ENCODE data around the gene MEI4.

Gene MEI4

GRCh38 chr6:77778527-77778926 lies 125.7 kb downstream of the MEI4 start:
- TF ChIP-seq CTCF (IDR thresholded peaks at IDR 0.05; ENCODE audit: insufficient read depth, low read length, missing control alignments): no peak
- CTCF ChIA-PET: no interaction called here
- no peak overlapping the region for H3K4me3 ChIP-seq (ENCODE audit: low read depth, low read length)
- POLR2A ChIA-PET: no interaction called here
- DNase-seq (ENCODE audit: low read depth, low spot score): no peak

GRCh38 chr6:77786935-77787629 lies 134.2 kb downstream of the MEI4 start:
- CTCF ChIA-PET: no interaction called here
- DNase-seq (ENCODE audit: low read depth, low spot score): no peak
- H3K4me3 ChIP-seq (ENCODE audit: low read depth, low read length): no peak overlapping the region
- POLR2A ChIA-PET: no interaction called here
- TF ChIP-seq CTCF (IDR thresholded peaks at IDR 0.05; ENCODE audit: insufficient read depth, low read length, missing control alignments): no peak

- POLR2A ChIA-PET: no interaction called here
- CTCF ChIA-PET: no interaction called here
- no peak for DNase-seq (ENCODE audit: low read depth, low spot score)
- TF ChIP-seq CTCF (IDR thresholded peaks at IDR 0.05; ENCODE audit: insufficient read depth, low read length, missing control alignments): no peak
- H3K4me3 ChIP-seq (ENCODE audit: low read depth, low read length): no peak overlapping the region
Measured at GRCh38 chr6:77796824-77797809, 144.3 kb downstream of the MEI4 start.

- no peak for TF ChIP-seq CTCF (IDR thresholded peaks at IDR 0.05; ENCODE audit: insufficient read depth, low read length, missing control alignments)
- no peak for DNase-seq (ENCODE audit: low read depth, low spot score)
- ChIA-PET CTCF (interaction anchor here (1.1 kb wide), 1 partner anchor 998 kb away, joined by 3 read pairs; no protein-coding TSS in a partner anchor), POLR2A (no interaction called here)
- H3K4me3 ChIP-seq (ENCODE audit: low read depth, low read length): no peak overlapping the region
Measured at GRCh38 chr6:77812304-77812703, 159.5 kb downstream of the MEI4 start.

- POLR2A ChIA-PET: no interaction called here
Measured at GRCh38 chr6:77813090-77813489, 160.3 kb downstream of the MEI4 start.

More at GRCh38 chr6:77813090-77813489, 160.3 kb downstream of the MEI4 start:
- no peak overlapping the region for H3K4me3 ChIP-seq (ENCODE audit: low read depth, low read length)
- CTCF ChIA-PET: no interaction called here
- no peak for DNase-seq (ENCODE audit: low read depth, low spot score)
- no peak for TF ChIP-seq CTCF (IDR thresholded peaks at IDR 0.05; ENCODE audit: insufficient read depth, low read length, missing control alignments)
